A549 (cell line): ENCODE measurements around the gene SLITRK5.

Experiments
- CTCF ChIP-seq: fragments of >200 bp; sonication (Bioruptor Twin); formaldehyde crosslinking; IDR thresholded peaks from 3 replicates; pipeline ENCODE4 v1.5.1; 2016
- ELK1 ChIP-seq: fragments of 150-350 bp; IDR thresholded peaks from 2 replicates; pipeline ENCODE4 v1.6.1; 2014; ENCODE audit warnings: low read depth, mild to moderate bottlenecking, low read length
- KDM1A ChIP-seq: fragments of 200-600 bp; sonication (generic); IDR thresholded peaks from 2 replicates; pipeline ENCODE4 v1.6.1; 2016; ENCODE audit warnings: low read depth, mild to moderate bottlenecking
- POLR2A ChIP-seq: IDR thresholded peaks from 2 replicates; pipeline ENCODE4 v1.6.1; 2012; ENCODE audit warnings: mild to moderate bottlenecking, low read length

- TF ChIP-seq KDM1A, result no peak
- TF ChIP-seq ELK1, result no peak
- no peak for TF ChIP-seq POLR2A
- no peak for TF ChIP-seq CTCF
Measured at GRCh38 chr13:87674247-87674738, 3.1 kb downstream of the SLITRK5 start.
